ENCODE measurements around the gene RENBP. TPM values are rescaled to one million over a fixed set of nuclear protein-coding genes. Genes with fewer than 3 reads are reported as not detected.

Gene RENBP
- total RNA-seq, 1 experiment from 2014 or later: 0.23 TPM

DNA sequence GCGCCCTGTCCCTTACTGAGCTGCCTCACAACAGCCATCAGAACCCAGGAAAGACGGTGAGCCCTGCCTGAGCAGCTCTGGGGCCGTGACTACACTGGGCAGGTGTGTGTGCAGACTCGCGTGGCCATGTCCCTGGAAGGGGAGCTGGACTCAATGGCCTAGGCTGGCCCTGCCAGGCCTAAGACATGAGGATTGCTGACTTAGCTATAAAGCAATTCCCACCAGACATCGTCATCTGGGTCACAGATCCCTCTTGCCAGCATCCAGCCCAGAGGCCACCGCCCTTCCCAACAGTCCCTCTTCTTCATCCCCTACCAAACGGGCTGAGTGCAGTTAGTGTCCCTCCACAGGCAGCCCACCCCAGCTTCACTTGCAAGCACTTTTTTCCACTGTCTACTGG, 13.3 kb downstream of the RENBP start:
- H3K4me3 Mint-ChIP-seq (ENCODE audit: unreplicated experiment): no peak overlapping the region
- intact Hi-C loops (cut with micrococcal nuclease): no loop called here
- no TSS peak for BruUV-seq (replicated peaks)
- POLR2A ChIA-PET: no interaction called here
- TF ChIP-seq, protein P1, sequence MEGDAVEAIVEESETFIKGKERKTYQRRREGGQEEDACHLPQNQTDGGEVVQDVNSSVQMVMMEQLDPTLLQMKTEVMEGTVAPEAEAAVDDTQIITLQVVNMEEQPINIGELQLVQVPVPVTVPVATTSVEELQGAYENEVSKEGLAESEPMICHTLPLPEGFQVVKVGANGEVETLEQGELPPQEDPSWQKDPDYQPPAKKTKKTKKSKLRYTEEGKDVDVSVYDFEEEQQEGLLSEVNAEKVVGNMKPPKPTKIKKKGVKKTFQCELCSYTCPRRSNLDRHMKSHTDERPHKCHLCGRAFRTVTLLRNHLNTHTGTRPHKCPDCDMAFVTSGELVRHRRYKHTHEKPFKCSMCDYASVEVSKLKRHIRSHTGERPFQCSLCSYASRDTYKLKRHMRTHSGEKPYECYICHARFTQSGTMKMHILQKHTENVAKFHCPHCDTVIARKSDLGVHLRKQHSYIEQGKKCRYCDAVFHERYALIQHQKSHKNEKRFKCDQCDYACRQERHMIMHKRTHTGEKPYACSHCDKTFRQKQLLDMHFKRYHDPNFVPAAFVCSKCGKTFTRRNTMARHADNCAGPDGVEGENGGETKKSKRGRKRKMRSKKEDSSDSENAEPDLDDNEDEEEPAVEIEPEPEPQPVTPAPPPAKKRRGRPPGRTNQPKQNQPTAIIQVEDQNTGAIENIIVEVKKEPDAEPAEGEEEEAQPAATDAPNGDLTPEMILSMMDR (IDR thresholded peaks at IDR 0.05; ENCODE audit: unreplicated experiment): no peak
- no peak overlapping the region for H3K27ac Mint-ChIP-seq (ENCODE audit: low read depth, unreplicated experiment)
- H3K36me3 Mint-ChIP-seq (ENCODE audit: insufficient read depth, unreplicated experiment): peaks cover 10% of the 10 kb centered on the region
- H3K4me1 Mint-ChIP-seq (ENCODE audit: insufficient read depth, unreplicated experiment): no peaks in the 10 kb centered on the region
- CTCF ChIA-PET: interaction anchor here (2.2 to 3.9 kb wide), 2 partner anchors 8 to 16 kb away, joined by 10 to 17 read pairs; no protein-coding TSS in a partner anchor
- H3K9me3 Mint-ChIP-seq (ENCODE audit: unreplicated experiment): no peaks in the 10 kb centered on the region
- DNase-seq (ENCODE audit: unreplicated experiment): no peak
- H3K27me3 Mint-ChIP-seq (ENCODE audit: insufficient read depth, unreplicated experiment): peaks cover under 1% of the 10 kb centered on the region

DNA sequence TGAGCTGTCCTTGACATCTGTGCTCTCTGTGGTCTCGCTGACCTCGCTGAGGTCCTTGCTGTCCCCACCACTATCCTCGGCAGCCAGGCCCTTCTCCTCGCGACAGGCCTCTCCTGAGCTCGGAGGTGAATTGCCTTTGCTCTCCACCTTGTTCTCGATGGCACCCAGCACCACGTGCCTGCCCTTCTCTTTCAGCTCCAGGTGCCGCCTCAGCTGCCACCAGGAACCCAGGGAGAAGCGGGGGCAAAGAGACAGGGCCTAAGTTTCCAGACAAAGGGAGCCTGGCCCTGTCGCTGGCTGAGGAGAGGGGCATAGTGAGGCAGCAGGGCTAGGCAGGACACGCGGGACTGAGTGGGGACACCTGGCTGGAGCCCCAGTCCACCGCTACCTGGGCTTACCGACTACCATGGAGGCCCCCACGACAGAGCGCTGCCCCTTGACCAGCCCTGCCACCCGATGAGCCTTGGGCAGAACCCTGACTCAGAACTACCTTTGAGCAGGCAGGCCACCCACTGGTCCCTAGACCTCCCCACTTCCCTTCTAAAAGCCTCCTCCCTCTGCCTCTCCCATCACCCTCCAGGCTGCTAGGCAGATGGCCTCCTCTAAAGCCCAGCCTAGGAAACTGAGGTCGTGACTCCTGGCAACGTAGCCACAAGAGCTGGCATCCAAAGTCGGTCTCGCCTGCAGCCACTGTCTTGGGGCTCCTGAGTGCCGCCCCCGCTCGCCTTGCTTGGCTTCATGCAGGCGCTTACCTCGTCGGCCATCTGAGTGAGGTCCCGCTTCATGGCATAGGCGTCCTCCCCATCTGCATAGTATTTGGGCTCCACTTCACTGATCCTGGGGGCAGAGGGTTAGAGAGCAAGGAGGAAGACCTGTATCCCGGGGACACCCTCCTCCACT, 14.2 kb downstream of the RENBP start:
- H3K27ac Mint-ChIP-seq (ENCODE audit: low read depth, unreplicated experiment): no peak overlapping the region
- POLR2A ChIA-PET: interaction anchor here (0.7 kb wide), 1 partner anchor 17 kb away, joined by 4 read pairs; no protein-coding TSS in a partner anchor
- TF ChIP-seq, protein P1 (IDR thresholded peaks at IDR 0.05; ENCODE audit: unreplicated experiment): no peak
- H3K4me1 Mint-ChIP-seq (ENCODE audit: insufficient read depth, unreplicated experiment): no peaks in the 10 kb centered on the region
- BruUV-seq (replicated peaks): no TSS peak
- intact Hi-C loops (cut with micrococcal nuclease): no loop called here
- CTCF ChIA-PET: interaction anchor here (0.5 to 2.2 kb wide), 5 partner anchors 17 to 164 kb away, joined by 3 to 10 read pairs (median 3); no protein-coding TSS in a partner anchor
- H3K27me3 Mint-ChIP-seq (ENCODE audit: insufficient read depth, unreplicated experiment): no peaks in the 10 kb centered on the region
- no peak overlapping the region for H3K4me3 Mint-ChIP-seq (ENCODE audit: unreplicated experiment)
- no peak for DNase-seq (ENCODE audit: unreplicated experiment)
- H3K9me3 Mint-ChIP-seq (ENCODE audit: unreplicated experiment): no peaks in the 10 kb centered on the region
- H3K36me3 Mint-ChIP-seq (ENCODE audit: insufficient read depth, unreplicated experiment): peaks cover 10% of the 10 kb centered on the region

DNA sequence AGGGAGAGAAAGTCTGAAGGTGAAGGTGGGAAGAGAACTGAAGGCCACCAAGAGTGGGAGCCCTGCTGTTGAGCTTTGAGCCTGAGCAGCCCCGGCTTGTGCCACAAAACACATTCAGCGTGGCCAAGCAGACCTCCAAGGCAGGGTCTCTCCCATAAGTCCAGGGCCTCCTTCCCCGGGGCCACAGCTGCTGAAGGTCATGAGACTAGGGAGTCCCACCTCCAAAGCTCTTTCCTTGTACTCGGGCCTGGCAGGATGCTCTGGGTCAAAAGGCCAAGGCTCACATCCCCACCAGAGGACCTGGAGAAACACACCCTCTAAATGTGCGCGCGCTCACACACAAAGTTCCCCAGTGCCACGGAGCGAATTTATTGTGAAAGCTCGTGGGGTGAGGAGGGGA, 14.9 kb downstream of the RENBP start:
- TF ChIP-seq, protein P1 (IDR thresholded peaks at IDR 0.05; ENCODE audit: unreplicated experiment): no peak
- DNase-seq (ENCODE audit: unreplicated experiment): no peak
- CTCF ChIA-PET: interaction anchor here (0.6 to 0.7 kb wide), 2 partner anchors 152 to 163 kb away, joined by 3 to 4 read pairs; no protein-coding TSS in a partner anchor
- no peaks in the 10 kb centered on the region for H3K9me3 Mint-ChIP-seq (ENCODE audit: unreplicated experiment)
- no peaks in the 10 kb centered on the region for H3K4me1 Mint-ChIP-seq (ENCODE audit: insufficient read depth, unreplicated experiment)
- H3K4me3 Mint-ChIP-seq (ENCODE audit: unreplicated experiment): no peak overlapping the region
- H3K27ac Mint-ChIP-seq (ENCODE audit: low read depth, unreplicated experiment): peak overlapping the region; percentile 74
- no TSS peak for BruUV-seq (replicated peaks)
- H3K27me3 Mint-ChIP-seq (ENCODE audit: insufficient read depth, unreplicated experiment): no peaks in the 10 kb centered on the region
- POLR2A ChIA-PET: no interaction called here
- intact Hi-C loops (cut with micrococcal nuclease): no loop called here
- H3K36me3 Mint-ChIP-seq (ENCODE audit: insufficient read depth, unreplicated experiment): peaks cover 10% of the 10 kb centered on the region

DNA sequence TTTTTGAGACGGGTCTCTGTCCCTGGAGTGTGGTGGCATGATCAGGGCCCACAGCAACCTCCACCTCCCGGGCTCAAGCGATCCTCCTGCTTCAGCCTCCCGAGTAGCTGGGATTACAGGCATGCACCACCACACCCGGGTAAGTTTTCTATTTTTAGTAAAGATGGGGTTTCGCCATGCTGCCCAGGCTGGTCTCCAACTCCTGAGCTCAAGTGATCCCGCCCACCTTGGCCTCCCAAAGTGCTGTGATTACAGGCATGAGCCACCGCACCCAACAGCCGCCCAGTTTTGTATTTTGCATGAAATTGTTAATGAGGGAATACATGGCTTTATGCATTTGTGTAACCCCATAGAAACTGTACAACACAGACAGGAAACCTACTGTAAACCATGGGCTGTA, 15.6 kb downstream of the RENBP start:
- Mint-ChIP-seq H3K4me3 (ENCODE audit: unreplicated experiment) (peak overlapping the region; percentile 79), H3K4me1 (ENCODE audit: insufficient read depth, unreplicated experiment) (no peaks in the 10 kb centered on the region), H3K27me3 (ENCODE audit: insufficient read depth, unreplicated experiment) (no peaks in the 10 kb centered on the region), H3K9me3 (ENCODE audit: unreplicated experiment) (no peaks in the 10 kb centered on the region), H3K36me3 (ENCODE audit: insufficient read depth, unreplicated experiment) (peaks cover 10% of the 10 kb centered on the region), H3K27ac (ENCODE audit: low read depth, unreplicated experiment) (peak overlapping the region; percentile 74)
- no peak for DNase-seq (ENCODE audit: unreplicated experiment)
- no TSS peak for BruUV-seq (replicated peaks)
- TF ChIP-seq, protein P1 (IDR thresholded peaks at IDR 0.05; ENCODE audit: unreplicated experiment): no peak
- intact Hi-C loops (cut with micrococcal nuclease): no loop called here
- CTCF ChIA-PET: interaction anchor here (0.6 to 1.3 kb wide), 4 partner anchors 18 to 444 kb away, joined by 3 to 5 read pairs (median 3); no protein-coding TSS in a partner anchor
- POLR2A ChIA-PET: interaction anchor here (0.6 to 2.7 kb wide), 10 partner anchors 11 to 330 kb away, joined by 3 to 25 read pairs (median 6); partner anchors contain the start of genes HCFC1, IDH3G, PLXNB3 and SSR4
